Upper lobe of right lung (tissue), 1 donor: ENCODE measurements around the gene CENPS. TPM values are rescaled to one million over a fixed set of nuclear protein-coding genes. Genes with fewer than 3 reads are reported as not detected.
"Not testable (repeated sequence)": the region's sequence is repeated elsewhere in the genome, so short reads cannot be mapped to it uniquely, and the experiment has no call there.

Experiments
- ATAC-seq: fragments of 200-7000 bp; cut with Tn5 transposase; one replicate; pipeline ENCODE4 v1.9.1; 2020; ENCODE audit warnings: mild to moderate bottlenecking, moderate library complexity
- DNase-seq: peaks from one replicate; pipeline ENCODE4 v3.0.0-alpha.2; 2020
- H3K27ac ChIP-seq: fragments of 200-600 bp; one replicate; pipeline ENCODE4 v1.8.0; 2022
- H3K27me3 ChIP-seq: fragments of 200-600 bp; one replicate; pipeline ENCODE4 v1.8.0; 2022; ENCODE audit warnings: mild to moderate bottlenecking
- H3K36me3 ChIP-seq: fragments of 200-600 bp; one replicate; pipeline ENCODE4 v1.8.0; 2022
- H3K4me1 ChIP-seq: fragments of 200-600 bp; one replicate; pipeline ENCODE4 v1.8.0; 2022
- H3K4me3 ChIP-seq: fragments of 200-600 bp; one replicate; pipeline ENCODE4 v1.8.0; 2022; ENCODE audit warnings: mild to moderate bottlenecking
- H3K9me3 ChIP-seq: fragments of 200-600 bp; one replicate; pipeline ENCODE4 v1.8.0; 2022
- CTCF ChIP-seq: fragments of 200-600 bp; IDR thresholded peaks from one replicate; pipeline ENCODE4 v1.8.0; 2022; ENCODE audit warnings: antibody characterized with exemption
- intact Hi-C: fragments of 100-400 bp; cut with DNase I; formaldehyde crosslinking; loops from one replicate; pipeline ENCODE4 v1.11.0; 2022
- total RNA-seq: library from RNA; stranded (reverse); fragmentation: NEBNext Ultra II Directional; extraction: Animal tissue kit (Norgen Biotek cat#: 25700); gene quantifications from one replicate; pipeline ENCODE4 v1.2.1, GENCODE V29; 2021
- donor health status: DM: no; HTN: yes; CAD: no; lungs with severe emphysema.

CENPS gene
- total RNA-seq, 1 donor from 2014 or later, result 10.2 TPM

- no peak for DNase-seq
- H3K27me3 ChIP-seq, result no peaks in the 10 kb centered on the region
- no peak overlapping the region for H3K4me3 ChIP-seq
- no peaks in the 10 kb centered on the region for H3K9me3 ChIP-seq
- intact Hi-C loops, result no loop called here
- ATAC-seq, result no peak
- peaks cover 96% of the 10 kb centered on the region for H3K36me3 ChIP-seq
- no peaks in the 10 kb centered on the region for H3K4me1 ChIP-seq
- no peak overlapping the region for H3K27ac ChIP-seq
- no peak for TF ChIP-seq CTCF
Measured at GRCh38 chr1:10407201-10407600, 23.0 kb upstream of the CENPS start.

DNA sequence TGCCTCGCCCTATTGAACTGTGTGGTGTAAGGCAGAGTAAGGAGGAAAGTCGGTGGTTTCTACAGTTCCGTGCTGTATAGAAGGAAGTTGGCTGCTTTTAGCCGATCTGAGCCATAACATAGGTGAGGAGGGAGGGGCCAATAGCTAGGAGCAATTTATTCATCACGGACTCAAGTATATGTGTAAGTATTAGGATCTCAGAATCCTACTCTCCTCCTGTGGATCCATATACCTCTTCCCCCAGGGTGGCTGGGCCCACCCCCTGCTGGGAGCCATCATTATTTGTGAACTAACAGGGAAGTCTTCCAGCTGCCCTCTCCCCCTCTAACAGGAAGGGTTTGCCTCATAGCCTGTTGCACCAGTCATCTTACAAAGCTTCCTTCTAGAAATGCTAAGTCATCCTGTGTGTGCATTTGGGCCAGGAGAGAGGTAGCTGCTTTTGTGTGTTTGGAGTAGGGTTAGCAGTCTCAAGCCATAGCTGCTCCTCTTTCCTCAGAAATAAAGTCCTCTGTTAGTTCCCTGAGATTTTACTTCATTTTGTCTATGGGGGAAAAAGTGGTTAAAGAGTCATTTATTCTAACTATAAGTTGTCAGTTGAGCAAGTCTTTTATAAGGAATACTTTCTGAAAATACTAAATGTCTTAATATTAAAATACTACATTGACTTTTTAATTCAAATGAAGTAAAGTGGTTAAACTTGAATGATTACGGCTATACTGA is 14.9 kb upstream of the CENPS start:
- intact Hi-C loops, result no loop called here
- ATAC-seq (peak; percentile 88), DNase-seq (no peak)
- Histone ChIP-seq H3K4me1 (no peaks in the 10 kb centered on the region), H3K27me3 (no peaks in the 10 kb centered on the region), H3K36me3 (peaks cover 92% of the 10 kb centered on the region), H3K9me3 (no peaks in the 10 kb centered on the region), H3K27ac (peak overlapping the region; percentile 60), H3K4me3 (no peak overlapping the region)
- no peak for TF ChIP-seq CTCF

GRCh38 chr1:10415967-10416366 is 14.3 kb upstream of the CENPS start:
- H3K9me3 ChIP-seq, intact Hi-C loops: not testable (repeated sequence)

DNA sequence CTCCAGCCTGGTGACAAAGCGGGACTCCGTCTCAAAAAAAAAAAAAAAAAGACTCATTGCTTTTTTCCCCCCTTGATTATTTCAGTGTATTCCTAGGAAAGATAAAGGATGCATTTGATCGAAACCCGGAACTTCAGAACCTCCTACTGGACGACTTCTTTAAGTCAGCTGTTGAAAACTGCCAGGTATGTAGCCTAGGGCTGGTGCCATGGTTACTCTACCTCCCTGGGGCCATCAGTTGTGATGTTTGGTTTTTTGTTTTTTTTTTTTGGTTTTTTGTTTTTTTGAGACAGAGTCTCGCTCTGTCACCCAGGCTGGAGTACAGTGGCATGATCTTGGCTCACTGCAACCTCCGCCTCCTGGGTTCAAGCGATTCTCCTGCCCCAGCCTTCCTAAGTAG is 11.5 kb upstream of the CENPS start:
- H3K27ac ChIP-seq, H3K4me3 ChIP-seq, ATAC-seq, DNase-seq, H3K27me3 ChIP-seq, H3K9me3 ChIP-seq, H3K4me1 ChIP-seq, intact Hi-C loops: not testable (repeated sequence)
- H3K36me3 ChIP-seq, result peaks cover 72% of the 10 kb centered on the region

More at GRCh38 chr1:10415967-10416366, 14.3 kb upstream of the CENPS start:
- ATAC-seq, H3K4me3 ChIP-seq, DNase-seq, H3K4me1 ChIP-seq, H3K27me3 ChIP-seq: not testable (repeated sequence)
- Histone ChIP-seq H3K36me3 (peaks cover 92% of the 10 kb centered on the region), H3K27ac (peak overlapping the region; percentile 60)

- TF ChIP-seq CTCF, result no peak
- intact Hi-C loops, result no loop called here
- peaks cover 66% of the 10 kb centered on the region for H3K36me3 ChIP-seq
- H3K27me3 ChIP-seq, result no peaks in the 10 kb centered on the region
- H3K4me1 ChIP-seq, result no peaks in the 10 kb centered on the region
- no peak for DNase-seq
- ATAC-seq, result no peak
- H3K4me3 ChIP-seq, result no peak overlapping the region
- no peaks in the 10 kb centered on the region for H3K9me3 ChIP-seq
- H3K27ac ChIP-seq, result no peak overlapping the region
Measured at GRCh38 chr1:10419351-10419750, 10.9 kb upstream of the CENPS start.

DNA sequence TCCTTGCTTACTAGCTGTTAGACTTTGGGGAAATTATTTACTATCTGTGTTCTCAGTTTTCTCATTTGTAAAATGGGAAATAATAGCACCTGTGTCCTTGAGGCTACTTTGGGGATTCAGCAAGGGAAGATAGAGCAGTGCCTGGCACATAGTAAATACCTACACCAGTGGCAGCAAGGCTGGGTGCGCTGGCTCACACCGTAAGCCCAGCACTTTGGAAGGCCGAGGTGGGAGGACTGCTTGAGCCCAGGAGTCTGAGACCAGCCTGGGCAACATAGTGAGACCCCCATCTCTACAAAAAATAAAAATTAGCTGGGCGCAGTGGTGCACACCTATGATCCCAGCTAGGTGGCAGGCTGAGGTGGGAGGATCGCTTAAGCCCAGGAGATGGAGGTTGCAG is 8.6 kb upstream of the CENPS start:
- H3K36me3 ChIP-seq, result peaks cover 49% of the 10 kb centered on the region
- no peaks in the 10 kb centered on the region for H3K4me1 ChIP-seq
- DNase-seq (no peak), ATAC-seq (no peak)
- no peaks in the 10 kb centered on the region for H3K9me3 ChIP-seq
- intact Hi-C loops, result loop anchor here (10.0 kb wide), 1 partner anchor 47 kb away; no protein-coding TSS in a partner anchor
- H3K27me3 ChIP-seq, result no peaks in the 10 kb centered on the region
- no peak overlapping the region for H3K4me3 ChIP-seq
- no peak overlapping the region for H3K27ac ChIP-seq
- no peak for TF ChIP-seq CTCF
